Measurements from ENCODE around the gene ODAPH. TPM values are rescaled to one million over a fixed set of nuclear protein-coding genes. Genes with fewer than 3 reads are reported as not detected.

ODAPH gene
- polyA plus RNA-seq, 1 donor (not counting 4 experiments of a cell fraction or from before 2014, with no cell fraction given) = 0.45 TPM

- H3K4me1 ChIP-seq (ENCODE audit: control insufficient read depth, extremely low read depth, insufficient read depth, low read length) = no peaks in the 10 kb centered on the region
- dilution Hi-C loops (cut with MboI; ENCODE audit: extremely low pct_ligation_motif_present, low sequenced_read_pairs) = no loop called here
- H3K36me3 ChIP-seq (ENCODE audit: control insufficient read depth in 2 of 2, extremely low read depth in 1 of 2, insufficient read depth in 2 of 2, low read length in 2 of 2) = no peaks in the 10 kb centered on the region
- no peak for DNase-seq (ENCODE audit: low read depth, low spot score)
- no peak overlapping the region for H3K27ac ChIP-seq (ENCODE audit: control insufficient read depth, insufficient read depth, low read length)
- H3K79me2 ChIP-seq (ENCODE audit: control insufficient read depth, insufficient read depth, low read length) = no peaks in the 10 kb centered on the region
- H4K20me1 ChIP-seq (ENCODE audit: control insufficient read depth, extremely low read depth, insufficient read depth, low read length) = no peaks in the 10 kb centered on the region
- no peak overlapping the region for H2AFZ ChIP-seq (ENCODE audit: control insufficient read depth, low read length)
- no peaks in the 10 kb centered on the region for H3K9me3 ChIP-seq (ENCODE audit: control insufficient read depth, low read depth, low read length)
- no peak for FAIRE-seq
- H3K9ac ChIP-seq (ENCODE audit: control insufficient read depth, extremely low read depth, insufficient read depth, low read length) = no peak overlapping the region
- H3K9me1 ChIP-seq (ENCODE audit: control insufficient read depth, extremely low read depth, insufficient read depth, low read length) = no peaks in the 10 kb centered on the region
- H3K27me3 ChIP-seq (ENCODE audit: control insufficient read depth, extremely low read depth, insufficient read depth, low read length) = no peaks in the 10 kb centered on the region
- no peak overlapping the region for H3K4me2 ChIP-seq (ENCODE audit: control insufficient read depth, extremely low read depth, insufficient read depth, low read depth, low read length)
- no peak overlapping the region for H3K4me3 ChIP-seq (ENCODE audit: control insufficient read depth in 2 of 3, extremely low read depth in 1 of 3, insufficient read depth in 2 of 3, low read depth in 1 of 3, low read length in 3 of 3)
- no peak for TF ChIP-seq EZH2 (IDR thresholded peaks at IDR 0.05; ENCODE audit: low read length)
- TF ChIP-seq CTCF (optimal IDR thresholded peaks at IDR 0.05 in 1 of 3, IDR thresholded peaks at IDR 0.05 in 1 of 3, conservative IDR thresholded peaks at IDR 0.05 in 1 of 3; ENCODE audit: extremely low read depth in 1 of 3, insufficient read depth in 2 of 3, low read length in 3 of 3) = no peak
Measured at GRCh38 chr4:75567725-75568124, 11.9 kb downstream of the ODAPH start.

GRCh38 chr4:75584067-75584466 is 28.2 kb downstream of the ODAPH start:
- dilution Hi-C loops (cut with MboI; ENCODE audit: extremely low pct_ligation_motif_present, low sequenced_read_pairs) = no loop called here
- H3K9me3 ChIP-seq (ENCODE audit: control insufficient read depth, low read depth, low read length) = no peaks in the 10 kb centered on the region
- H3K36me3 ChIP-seq (ENCODE audit: control insufficient read depth in 2 of 2, extremely low read depth in 1 of 2, insufficient read depth in 2 of 2, low read length in 2 of 2) = no peaks in the 10 kb centered on the region
- H3K9ac ChIP-seq (ENCODE audit: control insufficient read depth, extremely low read depth, insufficient read depth, low read length) = no peak overlapping the region
- no peaks in the 10 kb centered on the region for H3K9me1 ChIP-seq (ENCODE audit: control insufficient read depth, extremely low read depth, insufficient read depth, low read length)
- no peak overlapping the region for H2AFZ ChIP-seq (ENCODE audit: control insufficient read depth, low read length)
- no peaks in the 10 kb centered on the region for H3K27me3 ChIP-seq (ENCODE audit: control insufficient read depth, extremely low read depth, insufficient read depth, low read length)
- no peak for DNase-seq (ENCODE audit: low read depth, low spot score)
- H3K79me2 ChIP-seq (ENCODE audit: control insufficient read depth, insufficient read depth, low read length) = no peaks in the 10 kb centered on the region
- no peak overlapping the region for H3K4me2 ChIP-seq (ENCODE audit: control insufficient read depth, extremely low read depth, insufficient read depth, low read depth, low read length)
- H3K4me3 ChIP-seq (ENCODE audit: control insufficient read depth in 2 of 3, extremely low read depth in 1 of 3, insufficient read depth in 2 of 3, low read depth in 1 of 3, low read length in 3 of 3) = no peak overlapping the region
- no peaks in the 10 kb centered on the region for H4K20me1 ChIP-seq (ENCODE audit: control insufficient read depth, extremely low read depth, insufficient read depth, low read length)
- H3K27ac ChIP-seq (ENCODE audit: control insufficient read depth, insufficient read depth, low read length) = no peak overlapping the region
- TF ChIP-seq CTCF (optimal IDR thresholded peaks at IDR 0.05 in 1 of 3, IDR thresholded peaks at IDR 0.05 in 1 of 3, conservative IDR thresholded peaks at IDR 0.05 in 1 of 3; ENCODE audit: extremely low read depth in 1 of 3, insufficient read depth in 2 of 3, low read length in 3 of 3) (no peak), EZH2 (IDR thresholded peaks at IDR 0.05; ENCODE audit: low read length) (no peak)
- H3K4me1 ChIP-seq (ENCODE audit: control insufficient read depth, extremely low read depth, insufficient read depth, low read length) = no peaks in the 10 kb centered on the region
- no peak for FAIRE-seq
